ENCODE data around the gene ATXN7.

The ATXN7 gene

GRCh38 chr3:63905731-63906620 is 42.3 kb downstream of the ATXN7 start:
- no peak for DNase-seq

GRCh38 chr3:63908081-63908736 is 44.5 kb downstream of the ATXN7 start:
- no peak for DNase-seq

DNA sequence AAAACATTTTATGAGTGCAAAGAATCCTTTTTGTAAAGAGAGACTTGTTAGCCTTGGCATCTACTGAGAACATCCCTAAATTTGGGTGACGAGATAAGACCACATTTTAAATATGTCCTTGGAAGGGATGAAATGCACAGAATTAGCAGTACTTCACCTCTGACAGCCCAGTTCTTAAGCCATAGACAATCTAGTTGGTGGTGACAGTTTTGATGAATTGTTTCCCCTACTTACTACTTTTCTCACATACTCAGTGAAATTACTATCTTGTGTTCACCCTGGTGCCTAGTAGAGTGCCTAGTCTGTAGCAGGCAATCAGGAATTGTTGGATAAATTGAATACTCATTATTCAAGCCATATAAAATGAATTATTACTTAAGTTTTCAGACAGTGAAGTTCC is 45.1 kb downstream of the ATXN7 start:
- DNase-seq: no peak

DNA sequence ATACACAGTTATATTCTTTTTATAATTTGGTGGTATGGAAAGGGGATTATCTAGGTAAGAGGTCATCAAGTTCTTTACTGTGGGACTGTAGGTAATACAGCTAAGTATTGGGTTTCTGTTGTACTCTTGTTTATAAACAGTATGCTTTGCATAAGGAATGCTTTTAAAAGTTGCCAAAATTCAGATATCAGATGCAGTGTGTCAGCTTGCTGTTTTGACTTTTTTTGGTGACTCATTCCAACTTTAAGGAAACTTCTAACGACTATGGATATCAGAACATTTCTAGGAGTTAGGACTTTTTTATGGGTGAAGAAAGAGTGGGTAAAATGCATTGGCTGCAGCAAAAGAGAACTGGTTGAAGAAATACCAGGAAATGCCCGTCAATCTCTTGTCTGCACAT is 45.8 kb downstream of the ATXN7 start:
- no peak for DNase-seq

GRCh38 chr3:63910001-63910400 is 46.3 kb downstream of the ATXN7 start:
- no peak for DNase-seq

DNA sequence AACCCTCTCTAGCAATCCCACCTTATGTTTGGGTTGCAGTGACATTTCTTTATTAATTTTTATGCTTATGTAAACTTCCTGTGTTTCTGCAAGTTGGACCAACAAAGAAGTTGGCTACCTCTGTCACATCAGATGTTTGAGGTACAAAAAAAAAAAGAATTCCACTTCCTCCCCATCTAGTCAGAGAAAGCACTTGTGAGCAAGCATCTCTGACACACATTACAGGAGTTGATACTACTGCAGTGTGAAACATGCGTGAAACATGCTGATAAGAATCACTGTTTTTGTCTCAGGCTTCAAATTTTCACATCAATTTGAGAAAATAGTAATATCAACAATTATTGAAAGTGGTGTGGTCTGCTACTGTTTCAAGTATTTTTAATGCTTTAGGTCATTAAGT is 47.2 kb downstream of the ATXN7 start:
- DNase-seq: peak; percentile 68

DNA sequence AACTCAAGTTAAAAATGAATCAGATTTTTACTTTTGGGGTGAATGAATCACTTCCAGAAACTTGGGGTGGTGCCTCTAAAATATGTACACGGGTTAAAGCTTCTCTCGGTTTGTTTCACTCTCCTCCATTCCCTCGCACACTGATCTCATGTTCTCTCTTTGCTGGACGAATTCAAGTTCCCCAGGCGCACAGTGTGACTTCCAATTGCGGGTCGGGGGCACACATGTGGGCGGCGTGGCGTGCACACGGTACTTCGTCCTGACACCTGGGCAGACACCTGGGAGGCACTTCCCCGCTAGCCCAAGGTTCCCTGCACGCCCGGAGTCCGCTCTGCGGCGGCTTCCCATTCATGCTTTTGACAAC is 47.8 kb downstream of the ATXN7 start:
- DNase-seq: no peak

GRCh38 chr3:63911873-63912767 is 48.5 kb downstream of the ATXN7 start, which contains the start of gene SCAANT1:
TSS of gene SCAANT1 (minus strand) at chr3:63912383.
- DNase-seq: peak; percentile 81

- DNase-seq: peak; percentile 43
Observed at GRCh38 chr3:63912768-63913588, 49.3 kb downstream of the ATXN7 start.

GRCh38 chr3:63914312-63914711 is 50.6 kb downstream of the ATXN7 start:
- DNase-seq: no peak

GRCh38 chr3:63918321-63918720 is 54.7 kb downstream of the ATXN7 start:
- DNase-seq: no peak

DNA sequence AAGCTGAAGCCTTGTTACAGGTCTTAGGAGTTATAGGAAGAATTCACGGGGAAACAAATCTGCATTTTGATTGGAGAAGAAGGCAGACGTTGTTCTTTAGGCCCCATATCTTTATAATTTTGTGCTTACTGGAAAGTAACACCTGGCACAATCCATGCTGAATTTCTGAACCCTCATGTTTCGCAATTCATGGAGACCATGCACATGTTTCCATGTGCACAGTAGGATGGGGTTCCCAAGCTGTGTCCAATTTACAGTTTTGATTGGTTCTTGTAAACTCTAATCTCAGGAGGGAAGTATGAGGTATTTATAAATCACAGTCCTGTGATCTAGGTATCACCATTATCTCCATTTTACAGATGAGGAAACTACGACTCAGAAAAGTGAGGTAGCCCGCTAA is 56.3 kb downstream of the ATXN7 start:
- no peak for DNase-seq

- no peak for DNase-seq
Observed at GRCh38 chr3:63921741-63922482, 58.2 kb downstream of the ATXN7 start.

DNA sequence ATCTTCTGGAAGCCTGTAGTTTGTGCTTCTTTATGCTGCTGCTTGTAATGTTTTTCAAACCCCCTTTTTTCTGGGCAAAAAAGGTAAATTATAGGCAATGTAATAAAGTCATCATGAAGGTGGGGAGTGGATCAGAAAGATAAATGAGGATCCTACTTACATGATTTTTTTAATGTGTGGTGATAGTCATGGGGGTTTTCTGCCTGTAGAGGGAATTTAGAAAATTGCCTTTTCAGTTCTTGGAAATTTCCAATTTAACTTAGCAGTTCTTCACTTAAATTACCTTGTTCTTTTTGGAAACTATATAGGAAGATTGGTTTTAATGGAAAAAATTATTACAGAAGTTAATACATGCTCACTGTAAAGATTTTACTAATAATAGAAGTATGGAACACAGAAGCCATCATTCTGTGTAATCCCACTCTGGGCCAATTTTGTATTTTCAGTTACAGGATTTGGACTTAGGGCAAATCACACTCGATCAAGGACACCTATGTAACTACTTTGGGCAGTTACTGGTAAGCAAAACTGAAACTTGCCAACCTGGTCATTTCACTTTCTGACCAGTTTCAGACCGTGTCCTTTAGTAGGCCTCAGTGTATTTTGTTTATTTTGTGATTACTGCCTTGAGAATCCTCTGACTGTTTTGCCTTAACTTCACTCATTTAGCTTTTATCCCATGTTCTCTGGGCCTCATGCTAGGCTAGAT is 59.0 kb downstream of the ATXN7 start:
- DNase-seq: no peak

- DNase-seq: no peak
Observed at GRCh38 chr3:63926309-63926708, 62.6 kb downstream of the ATXN7 start.

DNA sequence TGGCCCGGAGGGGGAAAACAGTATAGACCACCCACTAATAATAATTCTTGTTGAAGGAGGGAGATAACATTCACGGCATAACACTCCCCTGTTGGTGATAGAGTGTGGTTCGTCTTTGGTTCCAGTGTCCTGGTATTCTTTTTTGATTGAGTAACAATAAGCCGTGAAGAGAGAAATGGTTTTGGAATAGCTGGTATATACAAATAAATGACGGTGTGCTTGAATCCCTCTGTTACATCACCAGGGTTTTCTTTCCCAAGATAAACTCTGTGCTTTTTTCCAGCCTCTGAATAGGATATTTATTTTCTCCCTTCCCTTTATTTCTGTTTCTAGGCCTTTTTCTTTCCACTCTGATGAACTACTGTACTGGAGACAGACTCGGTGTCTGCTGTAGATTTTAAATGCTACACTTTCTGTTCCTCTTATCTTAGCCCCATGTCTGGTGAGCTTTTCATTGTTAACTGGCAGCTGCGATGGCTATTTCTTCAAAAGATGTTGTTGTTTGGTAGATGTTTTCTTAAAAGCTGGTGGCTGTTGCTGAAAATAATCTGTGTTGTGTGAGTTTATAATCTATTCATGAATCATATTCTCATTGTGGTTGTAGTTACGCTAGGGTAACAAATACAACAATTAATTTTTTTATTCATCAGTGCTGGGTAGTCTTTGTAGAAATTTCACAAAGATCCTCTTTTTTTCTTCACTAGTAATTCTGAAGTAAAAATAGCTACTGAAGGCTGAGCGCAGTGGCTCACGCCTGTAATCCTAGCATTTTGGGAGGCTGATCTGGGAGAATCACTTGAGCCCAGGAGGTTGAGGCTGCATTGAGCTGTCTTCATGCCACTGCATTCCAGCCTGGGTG is 64.0 kb downstream of the ATXN7 start:
- no peak for DNase-seq

- DNase-seq: no peak
Observed at GRCh38 chr3:63931290-63931689, 67.6 kb downstream of the ATXN7 start.

GRCh38 chr3:63932509-63933212 is 69.0 kb downstream of the ATXN7 start:
- DNase-seq: no peak

- DNase-seq: no peak
Observed at GRCh38 chr3:63933459-63933858, 69.8 kb downstream of the ATXN7 start.
